GM12892 (cell line): Measurements from ENCODE around the gene CAPN5.

Experiments
- POLR2A ChIP-seq: IDR thresholded peaks from 2 replicates; pipeline ENCODE4 v1.6.1; 2011; ENCODE audit warnings: low read depth, low read length, control low read depth
- POLR2AphosphoS5 ChIP-seq: IDR thresholded peaks from 2 replicates; pipeline ENCODE4 v1.6.1; 2011; ENCODE audit warnings: low read depth, low read length, control low read depth

DNA sequence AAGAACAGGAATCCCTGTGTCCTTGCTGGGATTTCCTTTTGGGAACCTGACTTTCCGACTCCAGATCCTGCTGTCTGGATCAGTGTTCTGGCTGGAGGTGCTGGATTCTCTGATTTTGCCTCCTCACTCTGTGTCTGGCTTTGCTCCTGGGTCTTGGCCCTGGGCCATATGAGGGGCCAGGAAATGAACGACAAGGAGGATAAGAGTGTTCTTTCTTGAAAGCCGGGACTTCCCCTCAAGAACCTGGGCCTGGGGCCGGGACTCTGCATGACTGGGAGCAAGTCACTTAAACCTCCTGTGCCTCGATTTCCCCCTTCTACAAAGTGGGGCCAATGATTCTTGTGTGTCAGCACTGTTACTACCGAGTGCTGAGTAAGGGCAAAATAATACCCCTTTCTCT is 58.4 kb downstream of the CAPN5 start:
- TF ChIP-seq POLR2AphosphoS5 = no peak
- TF ChIP-seq POLR2A = no peak
